ENCODE results near the gene PTPRM. TPM values are rescaled to one million over a fixed set of nuclear protein-coding genes. Genes with fewer than 3 reads are reported as not detected.
"Not testable (repeated sequence)": the region's sequence is repeated elsewhere in the genome, so short reads cannot be mapped to it uniquely, and the experiment has no call there.

PTPRM gene
- total RNA-seq, 1 donor from 2014 or later: 11.5 TPM

DNA sequence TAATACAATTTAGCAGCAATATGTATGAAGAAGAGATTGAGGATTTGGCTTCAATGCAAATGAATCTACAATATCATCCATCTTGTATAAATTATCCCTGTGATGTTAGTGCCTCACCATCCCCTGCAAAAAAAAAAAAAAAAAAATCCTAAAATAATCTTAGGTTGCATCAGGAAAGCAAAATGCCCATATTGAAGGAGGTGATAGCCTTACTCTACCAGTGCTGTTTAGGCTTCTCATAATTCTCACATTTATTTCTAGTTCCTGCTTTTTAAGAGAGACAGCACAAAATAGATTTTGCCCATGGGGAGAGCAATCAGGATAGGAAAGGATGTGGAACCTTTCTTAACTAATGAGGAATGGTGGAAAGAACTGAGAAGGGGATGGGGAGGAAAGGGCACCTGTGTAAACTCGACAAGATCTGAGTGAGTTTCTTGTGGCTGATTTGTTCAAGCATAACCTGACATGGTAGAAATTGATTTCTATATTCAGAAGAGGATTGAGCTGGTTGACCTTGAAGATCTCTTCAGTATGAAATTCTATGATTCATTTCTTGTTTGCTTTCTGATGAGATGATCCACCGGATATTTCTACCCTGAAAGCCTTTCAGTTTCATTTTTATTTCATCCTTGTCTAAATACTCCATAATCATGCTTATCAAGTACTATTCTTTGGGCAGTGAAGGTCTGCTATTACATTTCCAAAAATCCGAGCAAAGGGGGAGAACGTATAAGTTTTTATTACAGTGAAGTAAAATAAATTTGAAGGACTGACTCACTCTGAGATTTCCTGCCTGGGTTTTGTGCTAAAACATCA is 391.2 kb downstream of the PTPRM start:
- DNase-seq: peak; percentile 58
- intact Hi-C loops (cut with micrococcal nuclease): loop anchor here (5.0 kb wide), 1 partner anchor 94 kb away; no protein-coding TSS in a partner anchor
- H3K9me3 Mint-ChIP-seq: no peaks in the 10 kb centered on the region
- H3K4me1 Mint-ChIP-seq: peaks cover 24% of the 10 kb centered on the region
- no peaks in the 10 kb centered on the region for H3K27me3 Mint-ChIP-seq
- H3K27ac Mint-ChIP-seq: peak overlapping the region; percentile 85
- peak overlapping the region; percentile 58 for H3K4me3 Mint-ChIP-seq
- H3K36me3 Mint-ChIP-seq (ENCODE audit: low read depth): no peaks in the 10 kb centered on the region

DNA sequence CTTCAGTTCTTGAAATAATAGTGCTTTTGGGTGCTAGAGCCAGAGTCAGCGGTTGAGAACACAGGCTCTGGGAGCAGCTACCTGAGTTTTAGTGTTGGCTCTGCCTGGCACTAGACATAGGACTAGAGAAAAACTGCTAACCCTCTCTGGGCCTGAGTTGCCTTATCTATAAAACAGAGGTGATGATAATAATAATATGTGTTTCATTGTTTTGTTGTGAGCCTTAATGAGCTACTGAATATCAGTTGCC is 391.7 kb downstream of the PTPRM start:
- H3K27me3 Mint-ChIP-seq: no peaks in the 10 kb centered on the region
- H3K9me3 Mint-ChIP-seq: no peaks in the 10 kb centered on the region
- H3K27ac Mint-ChIP-seq: peak overlapping the region; percentile 85
- peak overlapping the region; percentile 58 for H3K4me3 Mint-ChIP-seq
- DNase-seq: no peak
- intact Hi-C loops (cut with micrococcal nuclease): loop anchor here (5.0 kb wide), 1 partner anchor 93 kb away; no protein-coding TSS in a partner anchor
- peaks cover 22% of the 10 kb centered on the region for H3K4me1 Mint-ChIP-seq
- H3K36me3 Mint-ChIP-seq (ENCODE audit: low read depth): no peaks in the 10 kb centered on the region

DNA sequence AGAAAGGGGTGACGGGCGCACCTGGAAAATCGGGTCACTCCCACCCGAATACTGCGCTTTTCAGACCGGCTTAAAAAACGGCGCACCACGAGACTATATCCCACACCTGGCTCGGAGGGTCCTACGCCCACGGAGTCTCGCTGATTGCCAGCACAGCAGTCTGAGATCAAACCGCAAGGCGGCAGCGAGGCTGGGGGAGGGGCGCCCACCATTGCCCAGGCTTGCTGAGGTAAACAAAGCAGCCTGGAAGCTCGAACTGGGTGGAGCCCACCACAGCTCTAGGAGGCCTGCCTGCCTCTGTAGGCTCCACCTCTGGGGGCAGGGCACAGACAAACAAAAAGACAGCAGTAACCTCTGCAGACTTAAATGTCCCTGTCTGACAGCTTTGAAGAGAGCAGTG is 399.6 kb downstream of the PTPRM start:
- H3K27me3 Mint-ChIP-seq; H3K27ac Mint-ChIP-seq; H3K36me3 Mint-ChIP-seq (ENCODE audit: low read depth); intact Hi-C loops (cut with micrococcal nuclease); H3K4me1 Mint-ChIP-seq; H3K4me3 Mint-ChIP-seq; DNase-seq; H3K9me3 Mint-ChIP-seq: not testable (repeated sequence)

GRCh38 chr18:7974200-7974874 is 407.2 kb downstream of the PTPRM start:
- intact Hi-C loops (cut with micrococcal nuclease): no loop called here
- H3K4me3 Mint-ChIP-seq: no peak overlapping the region

DNA sequence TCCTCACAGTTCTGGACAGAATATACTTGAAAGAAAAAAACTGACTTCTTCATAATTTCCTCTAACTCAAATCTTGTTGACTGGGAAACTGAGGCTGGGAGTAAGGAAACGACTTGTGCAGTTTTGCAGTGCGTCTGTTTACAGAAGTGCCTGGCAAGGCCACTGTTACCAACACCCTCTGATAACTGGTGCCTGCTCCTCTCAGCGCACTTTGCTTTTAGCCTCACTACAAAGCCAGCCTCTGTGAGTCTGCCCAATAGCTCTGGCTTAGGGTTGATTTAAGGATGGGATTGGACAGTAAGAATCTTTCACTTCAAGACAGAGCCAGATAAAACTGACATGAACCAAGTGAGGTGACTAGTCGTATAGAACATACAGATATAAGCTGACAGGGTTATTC is 410.8 kb downstream of the PTPRM start:
- no peak for DNase-seq
- intact Hi-C loops (cut with micrococcal nuclease): no loop called here
- H3K4me1 Mint-ChIP-seq: no peaks in the 10 kb centered on the region
- no peaks in the 10 kb centered on the region for H3K9me3 Mint-ChIP-seq
- no peaks in the 10 kb centered on the region for H3K36me3 Mint-ChIP-seq (ENCODE audit: low read depth)
- H3K27ac Mint-ChIP-seq: no peak overlapping the region
- no peaks in the 10 kb centered on the region for H3K27me3 Mint-ChIP-seq
- no peak overlapping the region for H3K4me3 Mint-ChIP-seq

More at GRCh38 chr18:7974200-7974874, 407.2 kb downstream of the PTPRM start:
- DNase-seq: no peak
- no peak overlapping the region for H3K27ac Mint-ChIP-seq
- H3K4me1 Mint-ChIP-seq: no peaks in the 10 kb centered on the region
- no peaks in the 10 kb centered on the region for H3K27me3 Mint-ChIP-seq
- H3K9me3 Mint-ChIP-seq: no peaks in the 10 kb centered on the region
- H3K36me3 Mint-ChIP-seq (ENCODE audit: low read depth): no peaks in the 10 kb centered on the region

DNA sequence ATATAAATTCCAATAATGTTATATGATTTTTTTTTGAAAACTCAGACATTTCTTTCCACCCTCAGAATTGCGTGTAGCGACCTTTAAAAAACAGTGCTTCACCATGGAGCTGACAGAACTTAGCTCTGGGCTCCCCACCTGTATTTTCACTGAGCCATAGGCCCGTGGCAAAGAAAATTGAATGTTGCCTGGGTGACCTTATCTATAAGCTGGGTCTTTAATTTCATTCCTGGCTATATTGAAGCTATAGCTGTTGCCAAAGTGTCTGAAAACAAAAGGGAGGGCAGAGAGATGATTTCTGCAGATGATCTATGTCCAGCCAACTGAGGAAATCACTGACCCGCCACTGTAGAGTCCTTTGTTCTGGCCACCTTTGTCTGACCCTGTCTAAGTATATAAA is 411.7 kb downstream of the PTPRM start:
- H3K9me3 Mint-ChIP-seq: no peaks in the 10 kb centered on the region
- H3K36me3 Mint-ChIP-seq (ENCODE audit: low read depth): no peaks in the 10 kb centered on the region

DNA sequence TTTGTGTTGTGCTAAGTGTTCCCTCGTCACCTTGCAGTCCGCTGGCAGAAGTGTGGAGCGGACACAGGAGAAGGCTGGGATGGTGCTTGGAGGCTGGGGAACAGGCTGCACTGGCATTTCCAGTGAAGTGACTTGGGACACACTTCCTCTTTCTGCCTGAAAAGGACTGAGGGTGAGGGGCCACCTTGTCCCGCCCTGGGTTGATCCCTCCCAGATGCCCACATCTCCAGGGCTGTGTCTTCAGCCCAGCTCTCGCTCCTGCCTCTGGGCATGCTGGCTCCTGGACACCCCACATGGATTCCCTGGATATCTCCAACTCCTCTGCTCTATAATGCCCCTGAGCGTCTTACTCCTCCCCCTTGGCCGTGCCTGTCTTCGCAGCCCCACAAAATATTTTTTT is 412.6 kb downstream of the PTPRM start:
- Mint-ChIP-seq H3K27ac (no peak overlapping the region), H3K9me3 (no peaks in the 10 kb centered on the region), H3K27me3 (no peaks in the 10 kb centered on the region), H3K36me3 (ENCODE audit: low read depth) (no peaks in the 10 kb centered on the region), H3K4me1 (no peaks in the 10 kb centered on the region), H3K4me3 (no peak overlapping the region)
- intact Hi-C loops (cut with micrococcal nuclease): no loop called here
- peak; percentile 41 for DNase-seq

More for the DNA sequence above, 411.7 kb downstream of the PTPRM start:
- Mint-ChIP-seq H3K27ac (no peak overlapping the region), H3K4me3 (no peak overlapping the region), H3K27me3 (no peaks in the 10 kb centered on the region), H3K4me1 (no peaks in the 10 kb centered on the region)
- DNase-seq: no peak
- intact Hi-C loops (cut with micrococcal nuclease): no loop called here

DNA sequence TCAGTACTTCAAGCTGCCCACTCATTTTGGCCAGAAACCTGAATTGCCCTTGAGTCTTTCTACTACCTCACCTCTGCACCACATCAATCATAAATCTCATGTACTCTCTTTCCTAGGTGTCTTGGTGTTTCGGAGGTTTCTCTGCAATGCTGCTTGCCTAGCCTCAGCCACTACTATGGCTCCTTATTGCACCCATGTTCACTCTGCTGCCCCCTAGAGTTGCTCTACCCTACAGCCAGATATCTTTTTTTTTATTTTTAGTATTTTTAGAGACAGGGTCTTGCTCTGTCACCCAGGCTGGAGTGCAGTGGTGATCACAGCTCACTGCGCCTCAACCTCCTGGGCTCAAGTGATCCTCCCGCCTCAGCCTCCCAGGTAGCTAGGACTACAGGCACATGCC is 413.0 kb downstream of the PTPRM start:
- DNase-seq: no peak
- intact Hi-C loops (cut with micrococcal nuclease): no loop called here
- no peak overlapping the region for H3K27ac Mint-ChIP-seq
- H3K9me3 Mint-ChIP-seq: no peaks in the 10 kb centered on the region
- H3K4me1 Mint-ChIP-seq: no peaks in the 10 kb centered on the region
- H3K36me3 Mint-ChIP-seq (ENCODE audit: low read depth): no peaks in the 10 kb centered on the region
- H3K4me3 Mint-ChIP-seq: no peak overlapping the region
- H3K27me3 Mint-ChIP-seq: no peaks in the 10 kb centered on the region

GRCh38 chr18:7980656-7981055 is 413.5 kb downstream of the PTPRM start:
- Mint-ChIP-seq H3K36me3 (ENCODE audit: low read depth) (no peaks in the 10 kb centered on the region), H3K27me3 (no peaks in the 10 kb centered on the region), H3K27ac (no peak overlapping the region), H3K4me1 (no peaks in the 10 kb centered on the region), H3K4me3 (no peak overlapping the region), H3K9me3 (no peaks in the 10 kb centered on the region)
- DNase-seq: no peak
- intact Hi-C loops (cut with micrococcal nuclease): no loop called here

- no peak for DNase-seq
- no peaks in the 10 kb centered on the region for H3K36me3 Mint-ChIP-seq (ENCODE audit: low read depth)
- intact Hi-C loops (cut with micrococcal nuclease): no loop called here
- no peaks in the 10 kb centered on the region for H3K4me1 Mint-ChIP-seq
- H3K27me3 Mint-ChIP-seq: no peaks in the 10 kb centered on the region
- H3K4me3 Mint-ChIP-seq: no peak overlapping the region
- no peaks in the 10 kb centered on the region for H3K9me3 Mint-ChIP-seq
- no peak overlapping the region for H3K27ac Mint-ChIP-seq
Observed at GRCh38 chr18:7982216-7982615, 415.1 kb downstream of the PTPRM start.

- intact Hi-C loops (cut with micrococcal nuclease): no loop called here
- no peak for DNase-seq
- Mint-ChIP-seq H3K9me3 (peaks cover 11% of the 10 kb centered on the region), H3K27ac (no peak overlapping the region), H3K36me3 (ENCODE audit: low read depth) (no peaks in the 10 kb centered on the region), H3K4me1 (no peaks in the 10 kb centered on the region), H3K4me3 (no peak overlapping the region), H3K27me3 (no peaks in the 10 kb centered on the region)
Observed at GRCh38 chr18:7987284-7987976, 420.3 kb downstream of the PTPRM start.

GRCh38 chr18:7990670-7991069 is 423.6 kb downstream of the PTPRM start:
- no peak for DNase-seq
- Mint-ChIP-seq H3K4me1 (no peaks in the 10 kb centered on the region), H3K36me3 (ENCODE audit: low read depth) (no peaks in the 10 kb centered on the region), H3K27ac (no peak overlapping the region), H3K27me3 (no peaks in the 10 kb centered on the region), H3K9me3 (peaks cover 18% of the 10 kb centered on the region), H3K4me3 (no peak overlapping the region)
- intact Hi-C loops (cut with micrococcal nuclease): no loop called here

DNA sequence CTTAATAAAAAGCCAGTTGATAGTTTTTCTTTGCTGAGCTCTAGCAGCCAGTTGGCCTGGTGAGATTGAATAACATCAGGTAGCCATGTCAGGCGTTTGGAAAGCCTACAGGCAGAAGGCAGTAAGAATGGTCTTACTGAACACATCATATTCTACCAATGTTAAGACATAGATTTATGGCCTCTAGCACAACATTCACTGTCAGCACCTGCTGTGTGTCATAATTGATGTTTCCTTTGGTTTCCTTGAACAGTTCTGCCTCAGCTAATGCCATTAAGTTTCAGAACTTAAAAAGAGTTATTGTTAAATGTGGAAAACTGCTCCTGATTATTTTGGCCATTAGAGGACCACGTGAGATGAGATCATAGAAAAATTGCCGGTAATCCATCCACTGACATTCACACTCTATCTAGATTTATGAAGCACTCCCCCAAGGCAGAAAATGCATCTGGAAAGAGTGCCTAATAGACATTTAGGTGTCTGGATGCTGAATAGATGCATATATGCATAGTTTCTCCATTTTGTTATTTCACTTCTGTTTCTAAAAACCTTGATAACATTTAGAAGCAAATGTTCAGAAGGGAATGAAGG is 434.7 kb downstream of the PTPRM start:
- peak; percentile 14 for DNase-seq
- intact Hi-C loops (cut with micrococcal nuclease): no loop called here
- H3K27me3 Mint-ChIP-seq: no peaks in the 10 kb centered on the region
- no peak overlapping the region for H3K4me3 Mint-ChIP-seq
- H3K36me3 Mint-ChIP-seq (ENCODE audit: low read depth): no peaks in the 10 kb centered on the region
- H3K4me1 Mint-ChIP-seq: no peaks in the 10 kb centered on the region
- H3K9me3 Mint-ChIP-seq: peaks cover 4% of the 10 kb centered on the region
- H3K27ac Mint-ChIP-seq: no peak overlapping the region

Data from activated CD4-positive, alpha-beta T cell treated with anti-CD3 and anti-CD28 coated beads, Interleukin-2, amount 10 ng/mL, durations not matched to agents 24 days and 14 days (primary cell).